MM.1S (cell line): ENCODE measurements around the gene LIPE.

Source experiments
- DNase-seq: peaks from one replicate; pipeline ENCODE4 v3.0.0-alpha.2; 2015
- H2AFZ ChIP-seq: fragments of 300-600 bp; sonication (generic); 2 replicates; pipeline ENCODE4 v1.6.0; 2016; ENCODE audit warnings: antibody characterized with exemption, low read length
- H3F3A ChIP-seq: fragments of 300-600 bp; sonication (generic); 2 replicates; pipeline ENCODE4 v1.6.1; 2016; ENCODE audit warnings: mild to moderate bottlenecking, antibody characterized with exemption, low read length, moderate library complexity, mixed read lengths; ENCODE audit not compliant: insufficient read depth
- H3K27ac ChIP-seq: fragments of 300-600 bp; sonication (generic); 2 replicates; pipeline ENCODE4 v1.5.1; 2016; ENCODE audit warnings: mild to moderate bottlenecking, low read length
- H3K27me3 ChIP-seq: fragments of 300-600 bp; sonication (generic); replicated peaks from 2 replicates; pipeline ENCODE4 v1.6.0; 2016; ENCODE audit warnings: low read length; ENCODE audit not compliant: insufficient read depth
- H3K36me3 ChIP-seq: fragments of 300-600 bp; sonication (generic); replicated peaks from 2 replicates; pipeline ENCODE4 v1.6.1; 2016; ENCODE audit warnings: mild to moderate bottlenecking, low read length, mixed read lengths; ENCODE audit not compliant: insufficient read depth
- H3K4me1 ChIP-seq: fragments of 300-600 bp; sonication (generic); 2 replicates; pipeline ENCODE4 v1.6.1; 2016; ENCODE audit warnings: low read length, mixed read lengths
- H3K4me2 ChIP-seq: fragments of 300-600 bp; sonication (generic); 2 replicates; pipeline ENCODE4 v1.6.0; 2016; ENCODE audit warnings: low read depth, low read length
- H3K4me3 ChIP-seq: fragments of 300-600 bp; sonication (generic); 2 replicates; pipeline ENCODE4 v1.5.1; 2016; ENCODE audit warnings: low read length, mixed read lengths
- H3K79me2 ChIP-seq: fragments of 300-600 bp; sonication (generic); 2 replicates; pipeline ENCODE4 v1.6.1; 2016; ENCODE audit warnings: mixed run types, low read length, mixed read lengths
- H3K9ac ChIP-seq: fragments of 300-600 bp; sonication (generic); 2 replicates; pipeline ENCODE4 v1.6.1; 2016; ENCODE audit warnings: low read length, mixed read lengths
- H3K9me2 ChIP-seq: fragments of 300-600 bp; sonication (generic); replicated peaks from 2 replicates; pipeline ENCODE4 v1.6.1; 2016; ENCODE audit warnings: mild to moderate bottlenecking, low read length, mixed read lengths; ENCODE audit not compliant: insufficient read depth
- H3K9me3 ChIP-seq: fragments of 300-600 bp; sonication (generic); replicated peaks from 2 replicates; pipeline ENCODE4 v1.6.1; 2016; ENCODE audit warnings: mild to moderate bottlenecking, low read length, mixed read lengths; ENCODE audit not compliant: insufficient read depth
- H4K20me1 ChIP-seq: fragments of 300-600 bp; sonication (generic); 2 replicates; pipeline ENCODE4 v1.6.1; 2016; ENCODE audit warnings: mild to moderate bottlenecking, low read length, moderate library complexity, mixed read lengths; ENCODE audit not compliant: insufficient read depth
- CTCF ChIP-seq: fragments of 300-600 bp; sonication (generic); IDR thresholded peaks from 2 replicates; pipeline ENCODE4 v1.5.1; 2016; ENCODE audit warnings: antibody characterized with exemption, low read length, mixed read lengths
- EZH2 ChIP-seq: fragments of 300-600 bp; sonication (generic); optimal IDR thresholded peaks from 2 replicates; pipeline ENCODE3; 2017; ENCODE audit warnings: low read depth, mild to moderate bottlenecking, antibody characterized with exemption, low read length, mixed read lengths
- EZH2phosphoT487 ChIP-seq: fragments of 300-600 bp; sonication (generic); IDR thresholded peaks from 2 replicates; pipeline ENCODE4 v1.6.1; 2018; ENCODE audit warnings: antibody characterized with exemption, low read length

Gene LIPE

GRCh38 chr19:42370626-42371175 is 56.5 kb downstream of the LIPE start:
- Histone ChIP-seq H3K9me3 (no peaks in the 10 kb centered on the region), H3K9me2 (no peaks in the 10 kb centered on the region), H4K20me1 (no peaks in the 10 kb centered on the region), H3K4me1 (no peaks in the 10 kb centered on the region), H3K79me2 (no peaks in the 10 kb centered on the region), H2AFZ (no peak overlapping the region), H3F3A (no peaks in the 10 kb centered on the region), H3K36me3 (no peaks in the 10 kb centered on the region), H3K4me3 (no peak overlapping the region), H3K9ac (no peak overlapping the region), H3K4me2 (no peak overlapping the region), H3K27ac (no peak overlapping the region), H3K27me3 (no peaks in the 10 kb centered on the region)
- no peak for TF ChIP-seq EZH2phosphoT487
- TF ChIP-seq EZH2 = no peak
- no peak for DNase-seq

GRCh38 chr19:42370068-42370520 is 57.1 kb downstream of the LIPE start:
- TF ChIP-seq EZH2 (no peak), EZH2phosphoT487 (no peak), CTCF (no peak)
- Histone ChIP-seq H3K4me3 (no peak overlapping the region), H3K9ac (no peak overlapping the region), H3K27ac (no peak overlapping the region), H3K27me3 (no peaks in the 10 kb centered on the region), H3K9me3 (no peaks in the 10 kb centered on the region), H3K36me3 (no peaks in the 10 kb centered on the region), H3K79me2 (no peaks in the 10 kb centered on the region), H2AFZ (no peak overlapping the region), H3F3A (no peaks in the 10 kb centered on the region), H3K4me1 (no peaks in the 10 kb centered on the region), H4K20me1 (no peaks in the 10 kb centered on the region), H3K9me2 (no peaks in the 10 kb centered on the region), H3K4me2 (no peak overlapping the region)
- DNase-seq = no peak

GRCh38 chr19:42369433-42370067 is 57.6 kb downstream of the LIPE start:
- no peak for TF ChIP-seq EZH2phosphoT487
- TF ChIP-seq CTCF = no peak
- no peak for TF ChIP-seq EZH2
- Histone ChIP-seq H3K9ac (no peak overlapping the region), H3K4me1 (no peaks in the 10 kb centered on the region), H4K20me1 (no peaks in the 10 kb centered on the region), H3F3A (no peaks in the 10 kb centered on the region), H2AFZ (no peak overlapping the region), H3K36me3 (no peaks in the 10 kb centered on the region), H3K27ac (no peak overlapping the region), H3K27me3 (no peaks in the 10 kb centered on the region), H3K4me3 (no peak overlapping the region), H3K9me3 (no peaks in the 10 kb centered on the region), H3K79me2 (no peaks in the 10 kb centered on the region), H3K9me2 (no peaks in the 10 kb centered on the region), H3K4me2 (no peak overlapping the region)
- no peak for DNase-seq

- H3K9ac ChIP-seq = no peak overlapping the region
- no peak for DNase-seq
- no peaks in the 10 kb centered on the region for H3K9me2 ChIP-seq
- no peaks in the 10 kb centered on the region for H3K36me3 ChIP-seq
- no peaks in the 10 kb centered on the region for H3K79me2 ChIP-seq
- H3K27ac ChIP-seq = no peak overlapping the region
- H3F3A ChIP-seq = no peaks in the 10 kb centered on the region
- no peak overlapping the region for H2AFZ ChIP-seq
- H4K20me1 ChIP-seq = no peaks in the 10 kb centered on the region
- H3K27me3 ChIP-seq = no peaks in the 10 kb centered on the region
- TF ChIP-seq CTCF (no peak), EZH2 (no peak), EZH2phosphoT487 (no peak)
- H3K4me3 ChIP-seq = no peak overlapping the region
- H3K4me1 ChIP-seq = no peaks in the 10 kb centered on the region
- no peaks in the 10 kb centered on the region for H3K9me3 ChIP-seq
- H3K4me2 ChIP-seq = no peak overlapping the region
These were observed 58.4 kb downstream of the LIPE start for GRCh38 chr19:42368765-42369164.
